GM19468 (cell line): ENCODE measurements around the gene LAMTOR5.
A peak's percentile ranks its signal among the peaks of the same experiment; 100 is the strongest.

Experiments used
- ATAC-seq: cut with Tn5 transposase; IDR thresholded peaks from one replicate; pipeline ENCODE4 v1.9.1; 2021; ENCODE audit warnings: mild to moderate bottlenecking, moderate library complexity, moderate number of reproducible peaks; ENCODE audit not compliant: unreplicated experiment; ENCODE audit errors: extremely low read depth

Gene LAMTOR5

GRCh38 chr1:110393286-110393685 lies 14.2 kb downstream of the LAMTOR5 start:
- ATAC-seq: no peak

GRCh38 chr1:110390692-110391245 lies 16.7 kb downstream of the LAMTOR5 start, which contains the start of gene SLC16A4:
SLC16A4 (minus strand) TSS chr1:110391026; CDS start chr1:110389323, 1,703 bp downstream.
- no peak for ATAC-seq

GRCh38 chr1:110390096-110390495 lies 17.4 kb downstream of the LAMTOR5 start:
- no peak for ATAC-seq

GRCh38 chr1:110387048-110387754 lies 20.3 kb downstream of the LAMTOR5 start:
- ATAC-seq: no peak

- no peak for ATAC-seq
Measured at GRCh38 chr1:110385369-110385768, 22.1 kb downstream of the LAMTOR5 start.

- peak; percentile 37 for ATAC-seq
Measured at GRCh38 chr1:110384581-110385321, 22.7 kb downstream of the LAMTOR5 start.

- no peak for ATAC-seq
Measured at GRCh38 chr1:110383251-110383990, 24.1 kb downstream of the LAMTOR5 start.

GRCh38 chr1:110380672-110381283 lies 26.7 kb downstream of the LAMTOR5 start:
- ATAC-seq: no peak

GRCh38 chr1:110375490-110375889 lies 32.0 kb downstream of the LAMTOR5 start:
- no peak for ATAC-seq

- no peak for ATAC-seq
Measured at GRCh38 chr1:110370827-110371226, 36.7 kb downstream of the LAMTOR5 start.

GRCh38 chr1:110364221-110364620 lies 43.3 kb downstream of the LAMTOR5 start:
- ATAC-seq: no peak

- no peak for ATAC-seq
Measured at GRCh38 chr1:110361856-110362255, 45.6 kb downstream of the LAMTOR5 start.

GRCh38 chr1:110360431-110360830 lies 47.1 kb downstream of the LAMTOR5 start:
- no peak for ATAC-seq

GRCh38 chr1:110356379-110356778 lies 51.1 kb downstream of the LAMTOR5 start:
- no peak for ATAC-seq

GRCh38 chr1:110355321-110355720 lies 52.2 kb downstream of the LAMTOR5 start:
- ATAC-seq: no peak
